Right lobe of liver (tissue), 6 donors: Measurements from ENCODE around the gene PLXNA2. TPM values are rescaled to one million over a fixed set of nuclear protein-coding genes. Genes with fewer than 3 reads are reported as not detected.

Experiments used
- ATAC-seq, 4 donors: fragments of 200-7000 bp; cut with Tn5 transposase; one replicate each; pipeline ENCODE4 v1.9.1; 2020; ENCODE audit warnings: mild to moderate bottlenecking in 4 of 4, moderate library complexity in 4 of 4
- DNase-seq, 3 donors: peaks; one replicate each; pipeline ENCODE4 v3.0.0-alpha.2; 2020
- H3K27ac ChIP-seq, 3 donors: fragments of 200-600 bp; one replicate each; pipeline ENCODE4 v1.8.0; 2022
- H3K27me3 ChIP-seq, 2 donors: fragments of 200-600 bp; one replicate each; pipeline ENCODE4 v1.8.0; 2022
- H3K36me3 ChIP-seq, 4 donors: fragments of 200-600 bp; sonication (generic) in 1 of 4; one replicate each; pipeline versions ENCODE4 v1.5.1 to v1.8.0; 2017 to 2022; ENCODE audit warnings: control low read depth in 1 of 4
- H3K4me1 ChIP-seq, 4 donors: fragments of 200-600 bp; sonication (generic) in 1 of 4; one replicate each; pipeline versions ENCODE4 v1.5.1 to v1.8.0; 2017 to 2022; ENCODE audit warnings: control low read depth in 1 of 4
- H3K4me3 ChIP-seq, 3 donors: fragments of 200-600 bp; one replicate each; pipeline ENCODE4 v1.8.0; 2022
- H3K9me3 ChIP-seq, 4 donors: fragments of 200-600 bp; sonication (generic) in 1 of 4; one replicate each; pipeline versions ENCODE4 v1.5.1 to v1.8.0; 2017 to 2022; ENCODE audit warnings: control low read depth in 1 of 4
- POLR2A ChIP-seq: fragments of 450-650 bp; IDR thresholded peaks from one replicate; pipeline ENCODE4 v1.6.1; 2017; ENCODE audit warnings: antibody characterized with exemption, mild to moderate bottlenecking
- WGBS: methylation state at CpG from one replicate; pipeline ENCODE4 v1.1.6; 2018; ENCODE audit warnings: low coverage, low lambda C conversion rate; ENCODE audit not compliant: insufficient coverage; ENCODE audit errors: missing lambda C conversion rate; 5-methylcytosine and 5-hydroxymethylcytosine counted together
- intact Hi-C, 2 donors: fragments of 100-400 bp; cut with DNase I; formaldehyde crosslinking; loops; one replicate each; pipeline versions ENCODE4 v1.11.2 to v1.14.1; 2022
- total RNA-seq, 6 experiments: library from RNA; depleted of rRNA in 2 of 6; stranded (reverse); fragments of >200 nt in 2 of 6; fragmentation: NEBNext Ultra II Directional in 3 of 6; extraction: Animal tissue kit (Norgen Biotek cat#: 25700) in 3 of 6; gene quantifications; one replicate each; pipeline versions ENCODE4 v1.1.0 to v1.2.4, GENCODE V29; 2016 to 2023
- TF ChIP-seq, protein P1 (sequence below), 4 donors: fragments of 200-600 bp in 3 of 4; fragments of 450-650 bp in 1 of 4; IDR thresholded peaks; one replicate each; pipeline versions ENCODE4 v1.5.1 to v1.8.0; 2016 to 2022; ENCODE audit warnings: antibody characterized with exemption in 4 of 4, mild to moderate bottlenecking in 2 of 4
- donor health status: DM: no; HTN: yes; CAD: no.
- donor health status: DM: no; HTN: no; CAD: no.
- donor health status: DM: no; HTN: no; CAD: no.
- donor health status: DM: no; HTN: yes; CAD: no.
- donor health status: DM: no; HTN: yes; CAD: no.

Gene PLXNA2
- total RNA-seq, 6 experiments from 2014 or later = 5.6 to 20.8 (median 9.3) TPM

DNA sequence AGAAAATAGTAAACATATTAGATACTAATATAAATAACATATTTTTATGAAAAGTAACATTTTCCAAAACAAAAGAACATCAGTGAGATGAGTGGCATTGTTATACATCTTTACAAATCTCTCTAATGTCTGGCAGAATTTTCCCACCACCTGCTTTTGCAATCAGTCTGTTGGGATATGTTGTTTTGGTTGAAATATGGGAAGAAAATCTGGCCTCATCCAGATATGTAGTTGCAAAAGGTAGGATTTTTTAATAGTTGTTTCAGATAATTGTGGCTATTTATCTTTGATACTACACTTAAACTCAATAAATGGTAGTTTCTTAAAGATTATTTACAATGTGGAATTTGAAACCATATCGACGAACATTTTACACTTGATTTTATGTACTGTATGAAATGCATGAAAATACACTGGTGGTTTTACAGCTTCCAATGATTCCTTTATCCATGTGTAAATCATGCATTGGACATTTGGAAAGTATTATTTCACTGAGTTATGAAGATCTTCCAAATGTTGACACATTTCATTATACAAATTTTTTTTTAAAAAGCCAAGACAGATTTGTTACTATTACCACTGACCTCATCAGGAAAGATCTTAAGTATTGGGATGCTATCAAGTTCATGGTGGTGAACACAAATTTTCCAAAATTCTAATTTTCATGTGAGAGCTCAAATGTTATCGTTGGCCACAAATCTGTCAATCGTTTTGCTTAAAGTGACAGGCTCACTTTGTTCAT is 259.2 kb downstream of the PLXNA2 start:
- Histone ChIP-seq H3K9me3 (no peaks in the 10 kb centered on the region), H3K27ac (no peak overlapping the region), H3K27me3 (no peaks in the 10 kb centered on the region), H3K36me3 (no peaks in the 10 kb centered on the region), H3K4me3 (no peak overlapping the region), H3K4me1 (no peaks in the 10 kb centered on the region)
- DNase-seq = no peak
- TF ChIP-seq POLR2A = no peak
- TF ChIP-seq, protein P1, sequence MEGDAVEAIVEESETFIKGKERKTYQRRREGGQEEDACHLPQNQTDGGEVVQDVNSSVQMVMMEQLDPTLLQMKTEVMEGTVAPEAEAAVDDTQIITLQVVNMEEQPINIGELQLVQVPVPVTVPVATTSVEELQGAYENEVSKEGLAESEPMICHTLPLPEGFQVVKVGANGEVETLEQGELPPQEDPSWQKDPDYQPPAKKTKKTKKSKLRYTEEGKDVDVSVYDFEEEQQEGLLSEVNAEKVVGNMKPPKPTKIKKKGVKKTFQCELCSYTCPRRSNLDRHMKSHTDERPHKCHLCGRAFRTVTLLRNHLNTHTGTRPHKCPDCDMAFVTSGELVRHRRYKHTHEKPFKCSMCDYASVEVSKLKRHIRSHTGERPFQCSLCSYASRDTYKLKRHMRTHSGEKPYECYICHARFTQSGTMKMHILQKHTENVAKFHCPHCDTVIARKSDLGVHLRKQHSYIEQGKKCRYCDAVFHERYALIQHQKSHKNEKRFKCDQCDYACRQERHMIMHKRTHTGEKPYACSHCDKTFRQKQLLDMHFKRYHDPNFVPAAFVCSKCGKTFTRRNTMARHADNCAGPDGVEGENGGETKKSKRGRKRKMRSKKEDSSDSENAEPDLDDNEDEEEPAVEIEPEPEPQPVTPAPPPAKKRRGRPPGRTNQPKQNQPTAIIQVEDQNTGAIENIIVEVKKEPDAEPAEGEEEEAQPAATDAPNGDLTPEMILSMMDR (IDR thresholded peaks at IDR 0.05) = no peak
- intact Hi-C loops = no loop called here
- WGBS = 80% methylated on average over 4 of the region's 4 CpGs
- ATAC-seq = no peak

DNA sequence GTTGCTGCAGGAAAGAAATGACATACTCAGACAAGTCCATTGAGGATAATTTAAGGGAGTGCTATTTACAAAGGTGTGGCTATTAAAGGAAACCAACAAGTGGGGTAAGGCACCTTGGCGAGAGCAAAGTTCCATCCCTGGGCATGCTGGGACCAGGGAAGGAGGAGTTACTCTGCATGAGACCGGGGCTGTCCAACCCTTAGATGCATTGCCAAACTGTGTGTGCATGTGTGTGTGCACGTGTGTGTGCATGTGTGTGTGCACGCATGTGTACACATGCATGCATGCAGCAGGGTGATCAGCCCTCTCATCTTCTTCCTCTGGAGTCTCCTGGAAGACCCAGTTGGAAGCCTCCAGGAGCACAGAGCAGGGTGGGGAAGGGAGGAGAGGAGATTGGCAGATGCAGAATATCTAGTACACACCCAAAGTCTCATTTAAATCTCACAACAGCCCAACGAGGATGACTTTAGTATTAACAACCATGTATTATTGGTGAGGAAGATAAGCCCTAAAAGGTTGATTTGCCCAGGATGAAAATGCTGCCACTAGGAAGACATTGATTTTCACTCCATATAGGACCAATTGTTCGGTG is 261.0 kb downstream of the PLXNA2 start:
- ATAC-seq (no peak), DNase-seq (no peak)
- WGBS = 100% methylated on average over 1 of the region's 6 CpGs
- Histone ChIP-seq H3K4me1 (no peaks in the 10 kb centered on the region), H3K4me3 (no peak overlapping the region), H3K27ac (no peak overlapping the region), H3K36me3 (no peaks in the 10 kb centered on the region), H3K27me3 (no peaks in the 10 kb centered on the region), H3K9me3 (no peaks in the 10 kb centered on the region)
- TF ChIP-seq, protein P1 (IDR thresholded peaks at IDR 0.05) = no peak
- TF ChIP-seq POLR2A = no peak
- intact Hi-C loops = no loop called here

DNA sequence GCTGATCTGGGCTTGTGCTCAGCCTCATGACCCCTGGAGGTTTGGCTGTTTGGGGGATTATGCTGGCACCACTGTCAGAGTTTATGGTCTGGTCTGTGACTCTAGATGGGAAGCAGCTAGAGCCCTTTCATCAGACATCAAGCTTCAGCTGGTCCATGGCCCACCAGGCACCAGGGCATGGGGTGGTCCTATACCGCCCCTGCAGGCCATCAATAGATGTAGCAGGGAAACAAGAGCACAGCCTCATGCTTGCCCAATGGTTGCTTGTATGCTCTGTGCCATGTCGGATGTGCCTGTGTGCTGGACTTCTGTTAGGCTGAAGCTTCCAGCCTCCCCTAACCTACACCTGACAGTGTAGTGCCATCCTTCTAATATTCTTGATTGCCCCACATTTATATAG is 262.2 kb downstream of the PLXNA2 start:
- Histone ChIP-seq H3K27ac (no peak overlapping the region), H3K27me3 (no peaks in the 10 kb centered on the region), H3K4me1 (no peaks in the 10 kb centered on the region), H3K36me3 (no peaks in the 10 kb centered on the region), H3K4me3 (no peak overlapping the region), H3K9me3 (no peaks in the 10 kb centered on the region)
- DNase-seq (no peak), ATAC-seq (peak in 3 of 4 donors; percentile 41 to 57 (median 50))
- TF ChIP-seq POLR2A = no peak
- TF ChIP-seq, protein P1 (IDR thresholded peaks at IDR 0.05) = peak in 3 of 4 donors; percentile 14 to 21 (median 17)
- no CpG with 5 or more reads among the region's 2 CpGs for WGBS
- intact Hi-C loops = no loop called here

DNA sequence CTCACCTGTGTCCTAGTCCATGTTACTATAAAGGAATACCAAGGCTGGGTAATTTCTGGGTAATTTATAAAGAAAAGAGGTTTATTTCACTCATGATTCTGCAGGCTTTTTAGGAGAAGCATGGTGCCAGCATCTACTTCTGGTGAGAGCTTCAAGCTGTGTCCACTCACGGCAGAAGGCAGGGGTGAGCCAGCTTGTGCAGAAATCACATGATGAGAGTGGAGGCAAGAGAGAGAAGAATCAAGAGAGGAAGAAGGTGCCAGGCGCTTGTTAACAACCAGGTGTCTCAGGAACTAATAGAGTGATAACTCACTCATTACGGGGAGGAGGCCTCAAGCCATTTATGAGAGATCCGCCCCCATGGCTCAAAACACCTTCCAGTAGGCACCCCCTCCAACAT is 265.7 kb downstream of the PLXNA2 start:
- no peaks in the 10 kb centered on the region for H3K36me3 ChIP-seq
- TF ChIP-seq, protein P1 (IDR thresholded peaks at IDR 0.05) = no peak
- no peak for TF ChIP-seq POLR2A
- no peak overlapping the region for H3K27ac ChIP-seq
- H3K27me3 ChIP-seq = no peaks in the 10 kb centered on the region
- intact Hi-C loops = no loop called here
- H3K4me1 ChIP-seq = no peaks in the 10 kb centered on the region
- WGBS = 71% methylated on average over 2 of the region's 4 CpGs
- no peak for DNase-seq
- no peak for ATAC-seq
- no peak overlapping the region for H3K4me3 ChIP-seq
- no peaks in the 10 kb centered on the region for H3K9me3 ChIP-seq
